ENCODE data around the gene NCOA5. TPM values are rescaled to one million over a fixed set of nuclear protein-coding genes. Genes with fewer than 3 reads are reported as not detected.
"Not testable (repeated sequence)": the region's sequence is repeated elsewhere in the genome, so short reads cannot be mapped to it uniquely, and the experiment has no call there.

NCOA5 gene
- total RNA-seq, 1 donor from 2014 or later: 34.3 TPM

- DNase-seq (ENCODE audit: extremely low read depth, low read depth, low spot score): no peak
These were observed 3.8 kb upstream of the NCOA5 start for GRCh38 chr20:46093531-46093930.

DNA sequence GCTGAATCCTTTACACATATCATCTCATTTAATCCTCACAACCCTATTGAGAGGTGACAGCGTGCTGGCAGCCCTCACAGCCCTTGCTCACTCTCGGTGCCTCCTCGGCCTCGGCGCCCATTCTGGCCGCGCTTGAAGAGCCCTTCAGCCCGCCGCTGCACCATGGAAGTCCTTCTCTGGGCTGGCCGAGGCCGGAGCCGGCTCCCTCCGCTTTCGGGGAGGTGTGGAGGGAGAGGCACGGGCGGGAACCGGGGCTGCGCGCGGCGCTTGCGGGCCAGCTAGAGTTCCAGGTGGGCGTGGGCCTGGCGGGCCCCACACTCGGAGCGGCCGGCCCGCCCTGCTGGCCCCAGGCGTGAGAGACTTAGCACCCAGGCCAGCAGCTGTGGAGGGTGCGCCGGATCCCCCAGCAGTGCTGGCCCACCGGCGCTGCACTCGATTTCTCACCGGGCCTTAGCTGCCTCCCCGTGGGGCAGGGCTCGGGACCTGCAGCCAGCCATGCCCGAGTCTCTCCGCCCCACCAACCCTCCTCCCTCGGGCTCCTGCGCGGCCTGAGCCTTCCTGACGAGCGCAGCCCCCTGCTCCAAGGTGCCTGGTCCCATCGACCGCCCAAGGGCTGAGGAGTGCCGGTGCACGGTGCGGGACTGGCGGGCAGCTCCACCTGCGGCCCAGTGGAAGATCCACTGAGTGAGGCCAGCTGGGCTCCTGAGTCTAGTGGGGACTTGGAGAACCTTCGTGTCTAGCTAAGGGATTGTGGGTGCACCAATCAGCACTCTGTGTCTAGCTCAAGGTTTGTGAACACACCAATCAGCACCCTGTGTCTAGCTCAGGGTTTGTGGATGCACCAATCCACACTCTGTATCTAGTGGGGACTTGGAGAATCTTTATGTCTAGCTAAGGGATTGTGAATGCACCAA, 2.1 kb upstream of the NCOA5 start:
- not testable (repeated sequence) for DNase-seq (ENCODE audit: extremely low read depth, low read depth, low spot score)

GRCh38 chr20:46089167-46089416, 670 bp downstream of the NCOA5 start:
- DNase-seq (ENCODE audit: extremely low read depth, low read depth, low spot score): no peak

DNA sequence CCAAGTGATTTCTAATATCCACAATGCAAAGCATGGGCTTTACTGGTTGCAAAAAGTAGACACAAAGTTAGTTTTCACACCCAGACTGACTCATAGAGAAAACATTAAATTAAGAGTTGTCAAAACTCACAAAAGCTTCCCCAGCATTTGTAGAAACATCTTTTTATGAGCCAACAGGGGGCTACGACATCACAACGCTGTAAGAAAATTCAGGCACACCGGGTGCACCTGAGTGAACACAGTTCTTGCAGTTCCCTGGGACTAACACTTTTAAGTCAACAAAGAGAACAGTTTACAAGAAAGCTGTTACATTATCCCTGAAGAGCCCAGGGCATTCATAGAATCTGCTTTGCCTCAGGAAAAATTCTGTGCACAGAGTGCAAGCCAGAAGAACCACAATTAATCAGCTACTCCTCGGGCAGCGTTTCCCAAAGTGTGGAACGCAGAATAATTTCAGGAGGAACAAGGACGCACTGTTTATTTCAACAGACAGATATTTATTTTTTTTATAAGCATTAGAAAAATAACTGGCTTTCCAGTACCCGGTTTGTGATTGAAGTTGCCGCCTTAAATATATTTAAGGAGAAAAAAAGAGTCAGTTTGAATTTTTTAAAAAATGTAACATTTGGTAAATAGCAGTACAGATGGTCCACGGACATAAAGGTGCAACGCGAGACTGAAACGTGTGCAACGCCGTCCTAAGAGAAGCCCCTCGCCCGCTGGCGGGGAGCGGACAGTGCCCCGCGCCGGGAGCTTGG, 1.2 kb downstream of the NCOA5 start:
- no peak for DNase-seq (ENCODE audit: extremely low read depth, low read depth, low spot score)

DNA sequence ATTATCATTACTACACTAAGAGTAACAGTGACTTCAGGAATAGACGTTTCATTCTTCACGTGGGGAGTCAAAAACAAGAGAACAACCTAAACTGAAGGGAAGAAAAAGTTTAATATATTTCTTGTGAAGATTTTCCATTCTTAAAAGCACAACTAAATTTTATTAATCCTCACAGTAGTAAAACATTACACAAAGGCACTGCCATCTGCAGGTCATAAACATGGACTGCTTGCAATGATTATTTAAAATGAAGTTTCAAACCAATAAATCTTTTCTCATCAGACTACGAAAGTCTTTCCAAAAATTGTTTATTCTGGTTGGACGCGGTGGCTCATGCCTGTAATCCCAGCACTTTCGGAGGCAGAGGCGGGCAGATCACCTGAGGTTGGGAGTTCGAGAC, 2.6 kb downstream of the NCOA5 start:
- DNase-seq (ENCODE audit: extremely low read depth, low read depth, low spot score): no peak

DNA sequence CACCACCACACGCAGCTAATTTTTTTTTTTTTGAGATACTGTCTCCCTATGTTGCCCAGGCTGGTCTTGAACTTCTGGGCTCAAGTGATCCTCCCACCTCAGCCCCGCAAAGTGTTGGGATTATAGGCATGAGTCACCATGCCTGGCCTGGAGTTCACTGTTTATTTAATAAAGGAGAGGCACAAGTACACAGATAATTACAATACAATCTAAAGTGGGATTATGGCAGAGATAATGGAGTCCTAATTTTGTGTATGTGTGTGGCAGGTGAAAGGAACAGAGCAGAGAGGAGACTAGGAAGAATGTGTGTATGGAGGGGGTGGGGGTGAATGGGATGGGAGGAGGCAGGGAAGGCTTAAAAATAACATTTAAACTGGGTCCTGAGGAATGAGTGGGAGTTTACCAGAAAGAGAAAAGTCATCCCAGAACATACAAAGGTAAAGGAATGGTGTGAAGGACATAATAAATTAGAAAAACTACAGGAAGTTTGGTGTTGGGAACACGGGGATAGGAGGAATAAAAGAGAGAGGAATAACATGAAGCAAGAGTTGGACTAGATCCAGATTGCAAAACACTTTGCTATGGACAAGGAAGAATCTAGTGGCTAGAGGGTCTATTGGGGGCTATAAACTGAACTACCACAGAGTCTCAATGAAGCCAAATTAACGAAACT, 4.4 kb downstream of the NCOA5 start:
- no peak for DNase-seq (ENCODE audit: extremely low read depth, low read depth, low spot score)

- DNase-seq (ENCODE audit: extremely low read depth, low read depth, low spot score): no peak
These were observed 5.0 kb downstream of the NCOA5 start for GRCh38 chr20:46084805-46085178.

GRCh38 chr20:46083531-46084061, 6.2 kb downstream of the NCOA5 start:
- DNase-seq (ENCODE audit: extremely low read depth, low read depth, low spot score): no peak

DNA sequence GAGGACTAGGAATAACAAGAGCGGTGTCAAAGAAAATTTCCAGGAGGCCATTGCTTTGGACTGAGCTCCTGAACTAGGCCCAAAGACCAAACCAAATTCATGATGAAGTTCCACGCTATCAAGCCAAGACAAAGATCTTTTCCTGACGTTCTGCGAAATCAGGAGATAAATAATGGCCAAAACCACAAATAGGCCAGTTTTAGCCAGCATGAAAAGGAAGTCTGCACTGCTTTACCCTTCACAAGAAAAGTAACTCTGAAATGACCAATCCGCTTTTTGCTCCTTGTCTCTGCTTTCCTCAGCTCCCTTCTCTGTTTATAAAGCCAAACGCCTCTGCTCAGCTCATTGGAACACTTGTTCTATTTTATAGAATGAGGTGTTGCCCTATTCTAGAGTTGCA, 6.7 kb downstream of the NCOA5 start:
- no peak for DNase-seq (ENCODE audit: extremely low read depth, low read depth, low spot score)

GRCh38 chr20:46081074-46081473, 8.7 kb downstream of the NCOA5 start:
- DNase-seq (ENCODE audit: extremely low read depth, low read depth, low spot score): no peak

DNA sequence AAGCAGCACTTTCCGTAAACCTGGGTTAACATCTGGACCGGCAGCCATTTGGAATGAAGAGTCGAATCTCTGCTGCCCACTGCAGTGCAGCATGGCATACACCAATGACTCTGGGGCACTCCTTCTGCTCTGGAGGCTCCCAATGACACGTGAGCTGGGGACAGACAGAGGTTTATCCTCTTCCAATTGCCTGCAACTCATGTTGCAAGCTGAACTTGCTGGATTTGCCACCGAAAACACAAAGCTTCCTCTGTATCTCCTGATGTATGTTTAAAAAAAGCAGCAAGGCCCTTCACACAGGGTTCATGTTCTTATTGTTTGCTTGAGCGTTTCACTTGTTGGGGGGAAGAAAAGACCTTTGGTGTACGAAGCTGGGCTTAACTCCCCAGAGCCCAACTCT, 10.8 kb downstream of the NCOA5 start:
- DNase-seq (ENCODE audit: extremely low read depth, low read depth, low spot score): no peak

DNA sequence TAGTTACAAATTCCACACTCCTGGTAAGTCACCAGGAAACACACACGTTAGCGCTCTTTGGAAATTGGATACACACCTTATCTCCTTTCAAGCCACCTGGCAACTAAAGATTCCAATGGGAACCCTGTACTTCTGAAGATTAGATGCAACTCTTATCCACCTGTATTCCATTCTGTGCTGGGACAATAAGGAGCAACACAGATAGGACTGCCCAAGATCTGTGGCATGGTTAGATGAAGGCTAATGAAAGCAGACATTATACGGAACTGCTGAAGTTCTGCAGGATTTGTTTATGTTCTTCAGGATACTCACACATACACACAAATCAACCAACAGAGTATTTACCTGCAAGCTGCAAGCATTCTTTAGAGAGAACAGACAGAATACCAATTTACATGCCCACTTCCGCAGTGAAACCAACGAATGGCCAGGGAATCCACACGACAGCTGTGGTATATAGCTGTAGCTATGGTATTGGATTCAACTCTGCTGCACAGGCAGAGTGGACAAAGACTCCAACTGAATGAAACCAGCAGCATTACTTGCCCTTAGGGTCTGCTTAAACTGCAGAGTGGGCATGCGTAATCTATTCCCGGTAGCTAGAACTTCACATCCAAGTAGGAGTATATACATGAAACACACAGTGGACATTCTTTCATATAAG, 12.0 kb downstream of the NCOA5 start:
- DNase-seq (ENCODE audit: extremely low read depth, low read depth, low spot score): no peak

- DNase-seq (ENCODE audit: extremely low read depth, low read depth, low spot score): no peak
These were observed 13.0 kb downstream of the NCOA5 start for GRCh38 chr20:46076806-46077205.

- no peak for DNase-seq (ENCODE audit: extremely low read depth, low read depth, low spot score)
These were observed 15.8 kb downstream of the NCOA5 start for GRCh38 chr20:46074006-46074405.

- DNase-seq (ENCODE audit: extremely low read depth, low read depth, low spot score): no peak
These were observed 16.3 kb downstream of the NCOA5 start for GRCh38 chr20:46073443-46073842.

DNA sequence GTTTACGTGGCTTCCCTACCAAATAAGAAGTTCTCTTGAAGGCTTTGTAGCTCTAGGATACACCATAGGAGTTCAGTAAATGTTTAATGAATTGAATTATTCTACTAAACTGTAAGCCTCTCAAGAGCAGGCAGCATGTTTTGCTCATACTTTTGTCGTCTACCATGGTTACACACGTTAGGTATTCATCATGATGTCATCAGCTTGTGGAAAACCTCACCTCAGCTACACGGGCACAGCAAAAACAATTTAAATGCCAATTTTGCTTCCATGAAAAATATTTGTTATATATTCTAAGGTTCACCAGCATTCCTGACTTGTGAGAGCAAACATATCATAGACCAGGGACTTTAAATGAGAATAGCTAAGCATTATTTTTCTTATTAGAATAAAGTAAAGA, 16.7 kb downstream of the NCOA5 start:
- DNase-seq (ENCODE audit: extremely low read depth, low read depth, low spot score): no peak

DNA sequence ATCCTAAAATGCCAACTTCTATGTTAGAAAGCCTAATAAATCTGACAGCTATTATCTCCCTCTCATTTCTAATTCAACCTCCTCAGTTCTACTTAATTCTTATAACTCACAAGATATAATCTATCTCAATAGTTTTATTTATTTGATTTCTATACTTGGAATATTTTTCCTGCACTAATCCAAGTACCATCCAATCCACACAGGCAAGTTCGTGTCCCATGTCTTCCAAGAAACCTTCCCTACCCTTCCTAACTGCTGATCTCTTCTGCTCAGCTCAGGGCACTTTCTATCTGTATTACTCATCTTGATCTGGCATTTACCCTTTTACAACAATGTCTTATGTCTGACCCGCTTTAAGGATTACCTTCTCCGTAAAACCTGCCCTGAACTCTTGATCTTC, 18.2 kb downstream of the NCOA5 start:
- no peak for DNase-seq (ENCODE audit: extremely low read depth, low read depth, low spot score)

- no peak for DNase-seq (ENCODE audit: extremely low read depth, low read depth, low spot score)
These were observed 19.4 kb downstream of the NCOA5 start for GRCh38 chr20:46070215-46070900.

DNA sequence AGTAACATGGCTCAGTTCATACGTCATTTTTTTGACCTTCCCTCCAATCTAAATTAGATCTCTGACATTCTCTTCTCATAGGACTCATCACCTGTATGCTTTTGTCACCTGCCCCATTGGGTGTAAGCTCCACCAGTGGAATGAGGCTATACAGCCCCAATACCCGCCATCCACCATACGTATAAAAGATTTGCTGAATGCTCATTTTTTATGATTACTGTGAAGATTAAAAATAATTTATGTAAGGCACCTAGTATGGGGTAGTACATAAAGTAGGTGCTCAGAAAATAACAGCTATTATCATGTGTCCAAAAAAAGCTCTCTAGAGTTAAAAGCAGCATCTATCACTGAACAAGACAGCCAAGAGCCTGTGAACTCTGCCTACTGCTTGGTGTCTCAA, 24.1 kb downstream of the NCOA5 start:
- DNase-seq (ENCODE audit: extremely low read depth, low read depth, low spot score): no peak

DNA sequence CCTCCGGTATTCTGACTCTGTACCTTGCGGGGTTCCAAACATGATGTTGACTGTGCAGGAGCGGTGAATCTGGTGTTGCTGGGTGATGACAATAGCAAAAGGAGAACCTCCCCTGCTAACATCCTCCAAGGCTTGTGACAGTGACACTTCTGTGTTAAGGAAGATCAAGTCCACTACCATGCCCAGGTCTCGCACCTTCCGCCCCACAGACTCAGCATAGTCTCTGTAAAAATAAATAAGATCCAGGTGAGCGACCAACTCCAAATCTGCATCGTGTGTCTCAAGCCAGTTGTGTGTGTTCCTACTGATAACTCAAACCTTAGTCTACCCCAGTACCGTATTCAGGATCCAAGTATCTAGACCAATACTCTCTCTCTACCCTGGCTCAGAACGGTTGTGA, 24.8 kb downstream of the NCOA5 start:
- no peak for DNase-seq (ENCODE audit: extremely low read depth, low read depth, low spot score)

Measured in glomerular endothelial cell (primary cell).